GM18502 (cell line): Measurements from ENCODE around the gene PSORS1C2.

Experiments
- ATAC-seq: cut with Tn5 transposase; IDR thresholded peaks from one replicate; pipeline ENCODE4 v1.9.1; 2021; ENCODE audit warnings: mild to moderate bottlenecking; ENCODE audit not compliant: unreplicated experiment, poor library complexity

PSORS1C2 gene

GRCh38 chr6:31143148-31143547, 4.3 kb upstream of the PSORS1C2 start:
- no peak for ATAC-seq

DNA sequence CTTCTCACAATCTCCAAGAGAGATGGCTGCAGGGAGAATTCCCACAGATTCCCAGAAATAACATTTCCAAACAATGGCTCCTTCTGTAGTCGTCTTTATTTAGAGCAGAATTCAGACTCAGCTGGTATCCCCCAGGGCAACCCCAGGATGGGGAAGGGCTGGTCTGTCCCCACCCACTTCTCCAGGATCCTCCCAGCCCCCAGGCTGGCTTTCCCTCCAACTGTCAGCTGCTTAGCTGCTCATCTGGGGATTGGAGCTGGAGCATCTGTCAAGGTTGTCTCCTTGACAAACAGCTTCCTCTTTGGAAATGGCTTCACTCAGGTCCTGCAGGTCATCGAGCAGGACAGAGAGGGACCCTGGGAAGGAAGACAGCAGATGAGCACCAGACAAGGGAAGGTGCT, 3.5 kb upstream of the PSORS1C2 start:
- ATAC-seq = no peak

GRCh38 chr6:31140643-31141042, 1.8 kb upstream of the PSORS1C2 start:
- no peak for ATAC-seq

GRCh38 chr6:31139599-31139998, 733 bp upstream of the PSORS1C2 start:
- ATAC-seq = no peak

DNA sequence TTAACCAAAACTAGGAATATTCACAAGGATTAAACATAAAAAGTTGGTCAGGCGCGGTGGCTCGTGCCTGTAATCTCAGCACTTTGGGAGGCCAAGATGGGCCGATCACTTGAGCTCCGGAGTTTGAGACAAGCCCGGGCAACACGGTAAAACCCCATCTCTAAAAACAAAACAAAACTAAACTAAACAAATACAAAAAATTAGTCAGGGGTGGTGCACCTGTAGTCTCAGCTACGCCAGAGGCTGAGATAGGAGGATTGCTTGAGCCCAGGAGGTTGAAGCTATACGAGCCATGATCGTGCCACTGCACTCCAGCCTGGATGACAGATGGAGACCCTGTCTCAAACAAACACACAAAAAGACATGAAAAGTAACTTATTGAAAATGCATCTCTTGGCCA, 3.2 kb downstream of the PSORS1C2 start:
- ATAC-seq = no peak

DNA sequence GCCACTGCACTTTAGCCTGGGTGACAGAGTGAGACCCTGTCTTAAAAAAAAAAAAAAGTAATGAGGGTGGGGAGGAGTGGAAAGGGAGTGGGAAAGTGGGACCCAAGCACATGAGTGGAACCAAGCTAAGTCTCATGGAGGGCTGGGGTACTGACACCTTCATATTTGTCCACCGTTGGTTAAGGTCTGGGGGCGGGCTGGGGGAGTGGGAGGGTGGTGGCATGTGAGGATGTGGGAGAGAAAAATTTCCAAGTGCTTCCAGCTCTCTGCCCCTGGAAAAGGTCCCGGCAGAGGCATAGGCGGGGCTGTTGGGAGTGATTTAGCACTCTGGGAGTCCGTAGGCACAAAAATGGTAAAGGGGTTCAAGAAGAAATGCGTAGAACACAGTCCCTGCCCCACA, 6.1 kb downstream of the PSORS1C2 start:
- ATAC-seq = no peak

- ATAC-seq = no peak
These were observed 7.3 kb downstream of the PSORS1C2 start for GRCh38 chr6:31131595-31131994.

GRCh38 chr6:31130751-31131150, 8.1 kb downstream of the PSORS1C2 start:
- no peak for ATAC-seq

DNA sequence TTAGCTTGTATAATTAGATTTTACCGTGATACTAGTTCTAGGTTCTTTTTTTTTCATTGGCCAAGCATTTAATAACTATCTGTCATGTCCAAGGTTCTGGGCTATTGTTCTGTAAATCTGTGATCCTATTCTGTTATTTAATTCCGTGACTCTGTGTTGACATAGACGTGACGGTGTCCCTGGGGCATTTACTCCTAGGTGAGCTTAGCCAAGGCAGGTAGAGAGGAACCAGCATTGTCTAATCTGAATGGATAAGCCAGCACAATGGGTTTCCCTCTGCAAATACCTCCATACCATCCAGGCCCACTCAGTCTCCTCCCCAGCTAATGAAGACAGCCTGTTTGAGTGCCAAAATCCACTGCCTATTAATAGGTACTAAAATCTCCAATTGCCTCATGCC, 9.7 kb downstream of the PSORS1C2 start:
- no peak for ATAC-seq

GRCh38 chr6:31128093-31128676, 10.7 kb downstream of the PSORS1C2 start:
- no peak for ATAC-seq

DNA sequence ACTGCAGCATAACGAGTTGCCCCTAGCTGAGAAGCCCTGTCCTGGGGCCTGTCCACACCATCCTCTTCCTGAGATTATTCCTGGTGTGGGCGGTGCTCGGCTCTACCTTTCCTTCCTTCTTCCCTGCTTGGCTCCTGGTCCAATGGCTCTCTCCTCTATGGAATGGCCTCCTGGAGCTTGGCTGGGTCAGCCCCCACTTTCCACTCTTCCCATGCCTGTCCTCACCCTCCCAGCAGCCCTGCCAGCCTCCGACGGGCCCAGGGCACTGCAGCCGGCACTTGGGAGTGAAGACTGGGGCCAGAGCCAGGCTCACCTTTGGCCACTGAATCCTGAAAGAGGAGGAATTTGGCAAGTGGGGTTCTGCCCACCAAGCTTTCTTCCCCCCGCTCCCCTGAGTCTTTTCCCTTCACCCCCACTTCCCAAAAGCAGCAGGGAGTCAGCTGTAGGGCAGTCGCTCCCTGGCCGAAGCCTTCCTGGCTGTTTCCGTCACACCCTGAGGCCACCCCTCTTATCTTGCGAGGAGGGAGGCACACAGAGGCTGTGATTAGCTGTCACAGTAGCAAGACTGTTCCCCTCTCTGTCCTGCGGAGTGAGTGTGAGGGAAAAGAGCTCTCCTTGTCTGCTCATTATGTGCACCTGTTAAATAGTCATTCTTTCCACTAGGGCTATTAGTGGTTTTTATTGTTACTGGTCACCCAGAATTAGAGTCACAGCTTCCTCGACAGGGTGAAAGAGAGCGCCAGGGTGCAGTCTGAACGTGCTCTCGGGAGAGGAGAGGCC, 12.3 kb downstream of the PSORS1C2 start:
- ATAC-seq = no peak

- no peak for ATAC-seq
These were observed 13.1 kb downstream of the PSORS1C2 start for GRCh38 chr6:31125586-31126363.

DNA sequence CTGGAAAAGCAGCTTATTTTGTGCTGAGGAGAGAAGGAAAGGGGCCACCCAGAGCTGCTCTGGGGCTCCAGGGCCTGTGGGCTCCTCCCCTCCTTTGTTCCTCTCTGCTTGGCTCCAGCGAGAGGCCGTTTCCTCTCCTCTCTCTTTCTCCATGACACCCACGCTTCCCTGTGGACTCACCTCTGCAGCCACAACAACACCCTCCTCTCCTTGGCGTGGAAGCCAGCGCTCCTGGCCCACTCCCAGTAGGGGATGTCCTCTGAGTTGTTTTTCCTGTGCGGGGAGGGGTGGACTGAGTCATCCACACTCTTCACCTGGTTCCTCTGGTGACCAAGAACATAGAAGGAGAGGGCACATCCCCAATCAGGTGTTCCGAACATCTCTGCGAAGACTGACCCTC, 13.7 kb downstream of the PSORS1C2 start:
- ATAC-seq = no peak

DNA sequence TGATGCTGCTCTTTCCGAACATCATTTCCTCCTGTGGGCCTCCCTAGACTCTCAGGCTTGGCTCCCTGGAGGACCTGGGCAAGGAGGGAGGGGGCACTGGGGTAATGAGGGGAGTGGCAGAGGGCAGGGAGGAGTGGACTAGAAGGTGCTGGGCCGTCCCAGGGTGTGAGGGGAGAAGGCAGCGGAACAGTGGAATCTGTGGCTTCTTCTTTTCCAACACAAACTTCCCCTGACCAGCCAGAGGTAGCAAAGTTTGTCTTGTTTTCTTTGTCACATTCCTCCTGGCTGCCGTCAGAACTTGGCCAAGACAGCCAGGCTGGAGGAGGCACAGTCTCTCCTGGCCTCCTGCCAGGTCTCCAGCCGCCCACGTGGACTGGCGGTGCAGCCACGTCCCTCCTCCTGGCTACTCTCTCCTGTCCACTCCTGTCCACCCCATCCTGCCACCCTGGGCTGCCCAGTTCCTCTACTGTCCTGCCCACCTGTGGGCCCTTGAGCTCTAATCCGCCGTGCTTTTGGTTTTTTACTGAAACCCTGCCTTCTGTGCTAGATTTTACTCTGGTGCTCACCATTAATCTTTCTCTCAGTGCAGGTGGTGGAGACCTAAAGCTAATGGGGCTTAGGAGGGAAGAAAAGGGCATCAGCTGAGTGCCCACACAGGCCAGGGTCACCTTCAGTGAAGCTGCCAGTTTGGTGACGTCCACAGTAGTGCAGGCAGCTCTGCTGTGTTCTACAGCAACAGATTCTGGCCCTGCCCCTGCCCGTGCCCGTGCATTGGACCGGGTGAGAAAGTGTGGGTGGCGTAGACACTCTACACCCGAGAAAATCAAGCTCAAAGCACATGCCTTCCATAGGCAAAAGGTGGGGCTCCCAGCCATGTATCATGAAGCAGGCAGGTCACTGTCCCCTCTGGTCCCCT, 15.8 kb downstream of the PSORS1C2 start:
- no peak for ATAC-seq

DNA sequence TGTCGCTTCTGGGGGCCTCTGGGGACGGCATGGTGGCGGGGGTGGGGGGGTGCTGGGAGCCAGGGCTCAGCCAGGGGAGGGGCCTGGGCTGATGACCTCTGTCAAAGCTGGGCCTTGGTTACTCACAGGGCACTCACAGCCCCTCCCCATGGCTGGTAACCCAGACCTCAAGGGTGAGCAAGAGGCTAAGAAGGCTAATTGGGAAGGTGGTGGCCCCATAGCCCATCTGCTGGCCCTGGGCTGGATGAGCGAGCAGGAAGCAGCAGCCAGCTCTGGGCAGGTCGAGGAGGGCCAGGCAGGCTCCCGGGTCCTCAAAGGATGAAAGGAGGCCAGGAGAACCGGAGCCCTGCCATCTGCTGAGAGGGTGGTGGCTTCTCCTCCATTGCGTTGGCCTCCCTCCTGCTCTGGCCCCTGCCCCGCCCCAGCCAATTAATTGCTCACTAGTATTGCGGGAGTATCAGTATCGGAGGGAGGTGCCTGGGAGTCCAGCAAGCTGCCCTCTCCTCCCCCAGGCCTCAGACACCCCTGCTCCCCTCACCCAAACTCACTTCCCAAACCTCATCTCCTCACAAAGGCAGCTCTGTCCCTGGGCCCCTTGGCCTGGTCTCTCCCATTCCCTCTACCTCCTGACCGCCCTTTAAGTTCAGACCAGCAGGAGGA, 17.6 kb downstream of the PSORS1C2 start:
- ATAC-seq = no peak

- ATAC-seq = no peak
These were observed 18.5 kb downstream of the PSORS1C2 start, which contains the start of gene CDSN for GRCh38 chr6:31120151-31120915. Gene CDSN (minus strand): TSS chr6:31120446. CDS start chr6:31120419, 27 bp downstream.

DNA sequence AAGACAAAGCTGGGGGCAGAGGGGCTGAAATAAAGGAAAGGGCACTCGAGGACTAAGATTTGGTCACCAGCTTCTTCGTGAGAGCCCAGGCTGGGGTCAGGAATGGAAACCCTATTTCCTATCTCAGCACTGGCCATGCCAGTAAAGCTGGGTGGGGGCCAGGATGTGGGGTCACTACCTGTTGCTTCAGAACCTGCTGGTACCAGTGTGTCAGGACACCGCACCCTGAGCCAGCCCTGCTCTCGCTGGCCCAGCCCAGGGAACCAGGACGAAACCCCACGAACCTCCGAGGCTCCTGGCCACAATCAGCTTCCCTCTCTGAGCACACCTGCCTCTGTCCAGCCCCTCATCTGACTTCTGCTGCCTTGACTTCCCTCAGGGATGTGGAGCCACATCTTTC, 20.7 kb downstream of the PSORS1C2 start:
- ATAC-seq = no peak

DNA sequence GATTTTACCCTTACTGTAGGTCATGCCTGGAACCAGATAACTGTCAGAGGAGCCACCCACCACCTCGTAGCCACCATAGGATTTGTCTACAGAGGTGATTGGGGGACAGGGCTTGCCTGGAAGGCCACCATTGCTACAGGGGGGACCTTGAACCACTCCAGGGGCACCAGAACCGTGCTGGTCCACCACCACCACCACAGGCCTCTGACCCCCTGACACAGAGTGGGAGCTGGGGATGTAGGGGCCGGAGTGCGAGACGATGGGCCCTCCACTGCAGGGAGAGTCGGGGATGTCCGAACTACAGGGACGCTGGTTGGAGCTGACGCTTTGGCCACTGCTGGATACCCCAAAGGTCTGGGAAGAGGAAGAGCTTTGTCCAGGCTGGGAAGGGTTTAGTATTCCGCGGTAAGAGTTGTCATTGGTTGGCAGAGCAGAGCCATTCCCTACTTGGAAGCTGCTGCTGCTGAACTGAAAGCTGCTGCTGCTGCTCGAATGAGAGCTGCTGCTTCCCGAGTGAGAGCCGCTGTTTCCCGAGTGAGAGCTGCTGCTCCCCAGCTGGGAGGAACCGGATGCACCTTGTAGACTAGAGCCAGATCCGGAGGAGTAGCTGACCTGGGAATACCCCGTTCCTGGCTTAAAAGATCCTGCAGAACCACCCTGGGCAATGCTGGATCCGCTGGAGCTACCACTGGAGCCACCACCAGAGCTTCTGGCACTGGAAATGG, 22.0 kb downstream of the PSORS1C2 start:
- no peak for ATAC-seq
